GM18873 (cell line): ENCODE measurements around the gene SYNE2.
"Not testable (repeated sequence)": the region's sequence is repeated elsewhere in the genome, so short reads cannot be mapped to it uniquely, and the experiment has no call there.

Experiments
- ATAC-seq: cut with Tn5 transposase; IDR thresholded peaks from one replicate; pipeline ENCODE4 v1.9.1; 2021; ENCODE audit warnings: mild to moderate bottlenecking, moderate library complexity, moderate number of reproducible peaks; ENCODE audit not compliant: unreplicated experiment, low FRiP score

SYNE2 gene

GRCh38 chr14:63996016-63996415 lies 143.2 kb downstream of the SYNE2 start:
- no peak for ATAC-seq

DNA sequence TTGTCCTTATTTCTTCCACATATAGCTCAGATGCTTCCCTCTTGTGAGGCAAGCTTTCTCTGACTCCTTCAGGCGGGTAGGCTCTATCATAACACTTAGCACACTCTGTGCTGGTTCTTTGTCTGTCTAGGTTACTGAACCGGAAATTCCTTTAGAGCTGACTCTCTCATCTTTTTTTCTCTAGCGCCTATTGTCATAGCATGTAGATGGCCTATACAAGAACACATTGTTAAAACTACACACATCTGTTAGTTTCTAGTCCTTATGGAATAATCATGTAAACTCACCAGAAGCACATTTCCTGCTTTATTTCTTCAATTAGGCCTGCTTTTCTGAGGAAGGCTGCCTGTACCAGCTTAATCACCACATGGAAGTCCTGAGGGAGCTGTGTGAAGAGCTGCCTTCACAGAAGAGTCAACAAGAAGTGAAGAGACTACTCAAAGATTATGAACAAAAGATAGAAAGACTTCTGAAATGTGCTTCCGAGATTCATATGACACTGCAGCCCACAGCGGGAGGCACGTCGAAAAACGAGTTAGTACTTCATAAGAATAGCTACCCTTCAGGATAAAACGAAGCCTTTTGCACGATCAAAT lies 143.9 kb downstream of the SYNE2 start:
- no peak for ATAC-seq

- no peak for ATAC-seq
Observed at GRCh38 chr14:64000749-64001148, 147.9 kb downstream of the SYNE2 start.

GRCh38 chr14:64005822-64006221 lies 153.0 kb downstream of the SYNE2 start:
- ATAC-seq: no peak

- no peak for ATAC-seq
Observed at GRCh38 chr14:64008016-64008415, 155.2 kb downstream of the SYNE2 start.

DNA sequence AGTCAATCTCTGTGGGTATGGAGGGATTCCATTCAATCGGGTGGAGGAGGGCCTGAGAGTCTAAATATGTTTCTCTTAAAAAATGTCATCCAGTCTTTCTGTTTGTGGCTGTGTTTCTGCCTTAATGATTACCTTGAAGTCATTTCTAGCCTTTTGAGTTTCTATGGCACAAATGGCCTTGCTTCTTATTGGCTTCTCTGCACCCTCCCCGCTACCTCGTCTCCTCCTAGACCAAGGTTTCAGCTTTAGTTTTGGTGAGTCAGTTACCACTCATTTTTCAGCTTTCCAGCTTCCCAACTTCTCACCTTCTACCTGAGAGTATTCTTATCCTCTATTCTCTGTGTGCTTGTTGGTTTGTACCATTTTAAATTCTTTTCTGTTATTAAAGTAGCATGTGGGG lies 159.2 kb downstream of the SYNE2 start:
- ATAC-seq: no peak

- ATAC-seq: no peak
Observed at GRCh38 chr14:64012720-64013119, 159.9 kb downstream of the SYNE2 start.

DNA sequence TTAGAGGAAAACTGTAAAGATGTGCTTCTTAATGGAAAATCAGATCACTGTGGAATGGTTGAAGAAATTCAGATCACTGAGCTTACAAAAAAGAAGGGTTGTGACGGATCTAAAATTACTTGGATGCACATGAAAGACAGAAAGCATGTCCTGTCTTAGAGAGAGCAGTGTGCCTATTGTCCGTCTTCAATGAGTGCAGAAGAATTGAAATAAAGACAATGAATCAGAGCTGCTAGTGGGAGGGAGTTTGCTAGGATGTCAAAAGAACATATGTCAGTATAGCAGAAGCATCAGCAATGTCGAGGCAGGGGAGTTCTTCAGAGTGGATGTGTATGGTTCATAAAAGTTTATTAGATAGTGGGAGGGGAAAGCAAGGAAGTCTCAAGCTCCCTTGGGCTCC lies 172.7 kb downstream of the SYNE2 start:
- ATAC-seq: no peak

- no peak for ATAC-seq
Observed at GRCh38 chr14:64026600-64026999, 173.8 kb downstream of the SYNE2 start.

DNA sequence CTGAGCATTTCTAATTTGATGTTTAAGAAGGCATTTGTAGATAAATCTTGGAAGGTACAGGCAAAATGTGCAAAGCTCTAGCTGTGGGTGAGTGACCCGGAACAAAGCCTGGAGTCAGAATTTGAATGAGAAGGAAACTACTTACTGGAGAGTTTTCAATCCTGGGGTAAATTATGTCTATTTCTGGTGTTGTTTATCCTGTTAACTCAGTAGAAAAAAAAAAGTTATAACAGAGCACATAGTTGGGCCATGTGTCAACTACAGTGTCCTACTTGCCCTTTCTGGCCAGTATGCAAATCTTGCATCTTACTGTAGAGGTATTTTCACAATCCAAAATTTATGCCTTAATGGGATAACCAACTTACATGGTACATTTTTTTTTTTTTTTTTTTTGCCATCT lies 182.3 kb downstream of the SYNE2 start:
- ATAC-seq: no peak

DNA sequence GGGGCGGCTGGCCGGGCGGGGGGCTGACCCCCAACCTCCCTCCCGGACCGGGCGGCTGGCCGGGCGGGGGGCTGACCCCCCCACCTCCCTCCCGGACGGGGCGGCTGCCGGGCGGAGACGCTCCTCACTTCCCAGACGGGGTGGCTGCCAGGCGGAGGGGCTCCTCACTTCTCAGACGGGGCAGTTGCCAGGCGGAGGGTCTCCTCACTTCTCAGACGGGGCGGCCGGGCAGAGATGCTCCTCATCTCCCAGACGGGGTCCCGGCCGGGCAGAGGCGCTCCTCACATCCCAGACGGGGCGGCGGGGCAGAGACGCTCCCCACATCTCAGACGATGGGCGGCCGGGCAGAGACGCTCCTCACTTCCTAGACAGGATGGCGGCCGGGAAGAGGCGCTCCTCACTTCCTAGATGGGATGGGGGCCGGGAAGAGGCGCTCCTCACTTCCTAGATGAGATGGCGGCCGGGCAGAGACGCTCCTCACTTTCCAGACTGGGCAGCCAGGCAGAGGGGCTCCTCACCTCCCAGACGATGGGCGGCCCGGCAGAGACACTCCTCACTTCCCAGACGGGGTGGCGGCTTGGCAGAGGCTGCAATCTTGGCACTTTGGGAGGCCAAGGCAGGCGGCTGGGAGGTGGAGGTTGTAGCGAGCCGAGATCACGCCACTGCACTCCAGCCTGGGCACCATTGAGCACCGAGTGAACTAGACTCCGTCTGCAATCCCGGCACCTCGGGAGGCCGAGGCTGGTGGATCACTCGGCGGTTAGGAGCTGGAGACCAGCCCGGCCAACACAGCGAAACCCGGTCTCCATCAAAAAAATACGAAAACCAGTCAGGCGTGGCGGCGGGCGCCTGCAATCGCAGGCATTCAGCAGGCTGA lies 185.3 kb downstream of the SYNE2 start:
- not testable (repeated sequence) for ATAC-seq

GRCh38 chr14:64038841-64039542 lies 186.2 kb downstream of the SYNE2 start:
- ATAC-seq: no peak

- ATAC-seq: no peak
Observed at GRCh38 chr14:64040044-64040443, 187.2 kb downstream of the SYNE2 start.

DNA sequence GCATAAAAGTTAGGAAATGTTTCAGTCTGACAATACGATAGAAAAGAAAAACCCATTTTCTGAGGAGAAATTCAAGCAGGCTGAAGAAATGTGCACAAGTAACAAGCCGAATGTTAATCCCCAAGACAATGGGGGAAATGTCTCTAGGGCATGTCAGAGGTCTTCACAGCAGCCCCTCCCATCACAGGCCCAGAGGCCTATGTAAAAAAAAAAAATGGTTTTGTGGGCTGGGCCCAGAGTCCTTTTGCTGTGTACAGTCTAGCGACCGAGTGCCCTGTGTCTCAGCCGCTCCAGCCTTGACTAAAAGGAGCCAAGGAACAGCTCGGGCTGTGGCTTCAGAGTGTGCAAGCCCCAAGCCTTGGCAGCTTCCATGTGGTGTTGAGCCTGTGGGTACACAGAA lies 190.5 kb downstream of the SYNE2 start:
- not testable (repeated sequence) for ATAC-seq

GRCh38 chr14:64045091-64045490 lies 192.3 kb downstream of the SYNE2 start:
- ATAC-seq: no peak

GRCh38 chr14:64049616-64050381 lies 197.0 kb downstream of the SYNE2 start:
- ATAC-seq: no peak

GRCh38 chr14:64053694-64054669 lies 201.2 kb downstream of the SYNE2 start:
- ATAC-seq: no peak

GRCh38 chr14:64059454-64060198 lies 206.8 kb downstream of the SYNE2 start:
- no peak for ATAC-seq

GRCh38 chr14:64060199-64060545 lies 207.4 kb downstream of the SYNE2 start:
- ATAC-seq: no peak
